NOMO-1 treated with dmso at 0.1 percent for 144 hours (cell line): ENCODE measurements around the gene PAQR8.
A peak's percentile ranks its signal among the peaks of the same experiment; 100 is the strongest.
"Not testable (repeated sequence)": the region's sequence is repeated elsewhere in the genome, so short reads cannot be mapped to it uniquely, and the experiment has no call there.

Experiments
- DNase-seq: peaks from one replicate; lab custom pipeline; 2025; ENCODE audit not compliant: unreplicated experiment; lab: John Stamatoyannopoulos, UW

PAQR8 gene

DNA sequence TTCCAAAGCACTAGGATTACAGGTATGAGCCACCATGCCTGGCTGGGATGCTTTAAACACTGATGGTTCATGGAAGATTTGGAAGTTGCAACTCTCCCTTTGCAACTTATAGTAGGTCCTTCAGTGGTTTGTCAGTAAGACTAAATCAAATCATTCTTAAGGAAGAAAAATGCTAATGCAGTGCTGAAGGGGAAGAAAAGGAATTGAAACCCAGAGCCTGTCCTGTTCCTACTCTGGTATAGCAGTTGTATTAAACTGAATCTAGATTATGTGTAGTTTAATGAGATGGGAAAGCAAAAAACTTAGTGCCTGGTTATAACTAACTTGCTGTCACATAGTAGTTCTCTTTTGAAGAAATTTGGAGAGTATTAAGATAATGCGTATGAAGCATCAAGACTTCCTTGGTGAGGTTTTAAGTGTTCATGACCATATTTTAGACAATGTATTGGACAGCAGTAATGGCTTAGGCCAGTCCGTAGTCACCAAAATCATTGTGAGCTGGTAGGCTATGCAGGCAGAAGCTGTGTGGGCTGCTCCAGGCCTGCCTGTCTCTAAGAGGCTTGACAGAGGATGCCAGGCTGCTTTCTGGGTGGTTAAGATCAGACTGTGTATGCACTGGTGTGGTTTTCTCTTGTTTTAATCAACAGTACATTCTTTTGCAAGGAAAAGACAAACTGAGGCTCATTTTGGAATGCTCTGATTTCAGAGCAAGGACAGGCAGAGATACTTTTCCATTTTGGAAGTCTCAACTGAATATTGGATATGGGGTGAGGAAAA is 14.0 kb downstream of the PAQR8 start:
- no peak for DNase-seq

GRCh38 chr6:52376763-52377162 is 14.8 kb downstream of the PAQR8 start:
- DNase-seq, result no peak

DNA sequence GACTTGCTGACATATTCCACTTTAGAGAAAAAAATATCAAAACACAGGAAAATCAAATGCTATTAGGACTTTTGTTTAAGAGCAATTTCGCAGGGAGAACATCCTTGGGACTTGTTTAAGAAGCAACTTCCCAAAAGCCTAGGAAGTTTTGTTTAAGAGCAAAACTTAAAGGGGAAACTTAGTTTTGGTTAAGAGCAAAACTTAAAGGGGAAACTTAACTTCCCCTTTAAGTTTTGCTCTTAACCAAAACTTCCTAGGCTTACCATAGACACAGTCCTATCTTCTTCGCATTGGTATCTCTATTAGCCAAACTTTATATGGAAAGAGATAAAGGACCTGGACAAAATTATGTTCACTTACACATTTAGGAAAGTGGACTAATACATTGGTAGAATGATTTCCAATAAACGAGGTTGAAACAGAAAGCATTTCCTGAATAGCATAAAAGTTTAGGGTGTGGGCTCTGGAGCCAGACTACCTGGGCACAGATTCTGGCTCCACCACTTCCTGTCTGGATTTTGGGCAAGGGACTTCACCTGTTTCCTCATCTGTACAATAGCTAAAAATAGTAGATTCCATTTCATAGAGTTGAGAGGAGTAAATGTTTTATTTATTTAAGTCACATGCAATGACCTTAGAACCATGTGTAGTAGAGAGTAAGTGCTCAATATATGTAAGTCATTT is 15.7 kb downstream of the PAQR8 start:
- DNase-seq, result peak; percentile 15

GRCh38 chr6:52381249-52381648 is 19.3 kb downstream of the PAQR8 start:
- no peak for DNase-seq

DNA sequence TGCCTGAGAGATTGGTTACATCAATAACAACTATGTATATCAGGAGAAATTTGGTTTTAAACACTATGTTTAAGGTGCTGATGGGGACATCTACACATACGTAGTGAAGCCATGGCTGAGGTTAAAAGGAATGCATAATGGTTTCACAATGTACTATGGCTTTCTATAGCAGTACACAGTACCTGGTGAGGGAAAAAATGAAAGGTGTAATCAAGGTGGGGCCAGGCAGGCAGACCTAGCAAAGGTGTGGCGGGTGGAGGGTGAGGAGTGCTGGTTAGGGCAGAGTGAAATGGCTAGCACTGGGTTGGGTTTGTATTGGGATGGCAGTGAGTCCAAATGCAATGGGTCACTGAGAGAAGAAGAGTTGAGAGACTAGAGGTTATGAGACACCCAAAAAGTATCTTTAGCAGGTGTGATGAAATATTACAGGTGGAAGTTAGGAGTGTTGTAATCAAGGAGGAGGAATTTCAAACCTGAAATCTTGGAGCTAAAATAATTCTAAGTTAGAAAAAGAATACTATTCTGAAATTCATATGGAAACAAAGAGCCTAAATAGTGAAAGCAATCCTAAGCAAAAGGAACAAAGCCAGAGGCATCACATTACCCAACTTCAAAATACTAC is 22.3 kb downstream of the PAQR8 start:
- no peak for DNase-seq

GRCh38 chr6:52385074-52385473 is 23.1 kb downstream of the PAQR8 start:
- no peak for DNase-seq

- DNase-seq, result not testable (repeated sequence)
These were observed 26.2 kb downstream of the PAQR8 start for GRCh38 chr6:52388119-52388518.

DNA sequence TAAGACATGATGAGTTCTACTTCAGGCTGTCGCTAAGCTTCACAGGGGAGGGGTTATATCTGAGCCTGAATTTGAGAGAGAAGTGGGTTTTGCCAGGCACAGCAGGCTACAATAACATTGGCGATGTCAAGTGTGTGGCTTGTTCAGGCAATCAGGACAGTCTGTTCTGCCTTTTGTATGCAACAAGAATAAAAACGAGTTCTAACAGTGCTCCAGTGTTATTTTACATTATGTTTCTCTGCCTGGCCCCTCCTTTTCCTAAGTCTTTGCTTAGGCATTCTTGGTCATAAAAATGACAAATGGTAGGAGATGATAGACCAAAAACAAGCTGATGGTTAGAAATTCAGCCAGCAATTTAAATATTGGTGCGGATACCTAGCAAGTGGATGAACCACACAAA is 26.8 kb downstream of the PAQR8 start:
- DNase-seq, result no peak

DNA sequence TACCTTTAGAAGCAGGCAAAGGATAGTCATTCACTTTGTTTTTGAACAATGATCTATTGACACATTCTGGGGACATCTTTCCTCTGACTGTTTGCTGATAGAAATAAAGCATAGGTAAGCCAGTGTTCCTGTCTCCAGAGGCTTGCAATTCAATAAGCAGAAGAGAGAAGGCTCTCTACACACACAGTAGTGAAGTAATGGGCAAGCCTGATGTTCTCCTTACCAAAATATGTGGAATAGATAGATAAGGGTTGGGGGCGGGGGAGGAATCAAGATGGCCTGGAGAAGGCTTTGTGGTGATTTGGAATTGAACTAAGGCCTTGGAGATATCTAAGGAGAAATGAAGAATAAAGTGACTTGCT is 27.3 kb downstream of the PAQR8 start:
- DNase-seq, result no peak

- peak; percentile 50 for DNase-seq
These were observed 27.8 kb downstream of the PAQR8 start for GRCh38 chr6:52389626-52390360.

DNA sequence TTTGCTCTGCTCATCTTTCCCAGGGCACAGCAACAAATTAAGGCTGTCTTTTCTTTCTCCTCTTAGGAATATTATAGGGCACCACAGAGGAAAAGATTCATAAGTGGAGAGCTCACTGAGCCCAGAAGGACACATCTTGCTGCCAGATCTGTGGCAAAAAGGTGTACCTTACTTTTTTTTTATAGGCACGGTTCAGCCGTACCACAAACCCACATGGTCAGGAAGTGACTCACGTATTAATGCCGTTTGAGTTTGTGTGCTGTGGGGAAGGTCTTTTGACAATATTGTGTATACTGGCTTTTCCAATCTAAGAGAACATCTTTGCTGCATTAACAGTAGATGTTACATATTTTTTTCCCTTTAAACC is 28.4 kb downstream of the PAQR8 start:
- peak; percentile 75 for DNase-seq

DNA sequence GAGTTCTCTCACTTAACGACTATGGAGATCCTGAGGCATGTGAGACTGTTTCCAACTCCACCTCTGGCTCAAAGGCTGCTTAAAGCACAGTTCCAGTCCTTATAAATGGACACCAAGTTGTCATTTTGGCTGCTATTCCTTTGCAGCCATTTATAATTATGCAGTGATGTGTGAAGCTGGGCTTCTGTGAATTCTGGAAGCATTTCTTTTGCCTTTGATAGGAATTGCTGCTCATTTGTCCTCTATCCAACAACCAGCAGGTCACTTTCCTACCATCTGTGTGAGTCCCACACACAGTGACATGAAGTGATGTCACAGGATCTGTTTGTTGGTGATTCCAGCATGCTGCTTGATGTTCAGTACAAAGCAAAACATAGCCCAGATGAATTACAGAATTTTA is 29.6 kb downstream of the PAQR8 start:
- DNase-seq, result no peak

DNA sequence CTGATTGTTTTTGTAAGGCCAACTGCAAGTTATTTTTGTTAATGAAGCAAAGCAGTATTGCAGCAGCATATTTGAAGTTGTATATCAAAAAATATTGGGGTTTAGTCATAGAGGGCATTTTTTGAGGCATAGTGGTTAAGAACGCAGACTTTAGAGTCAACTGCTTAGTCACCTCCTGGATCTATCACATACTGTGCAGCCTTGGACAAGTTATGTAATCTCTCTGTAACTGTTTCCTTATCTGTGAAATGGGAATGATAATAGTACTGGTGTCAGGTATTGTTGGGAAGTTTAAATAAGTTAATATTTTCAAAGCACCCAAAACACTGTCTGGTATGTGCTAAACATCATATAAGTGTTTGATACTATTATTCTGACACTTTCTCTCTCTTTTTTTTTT is 31.0 kb downstream of the PAQR8 start:
- DNase-seq, result no peak

DNA sequence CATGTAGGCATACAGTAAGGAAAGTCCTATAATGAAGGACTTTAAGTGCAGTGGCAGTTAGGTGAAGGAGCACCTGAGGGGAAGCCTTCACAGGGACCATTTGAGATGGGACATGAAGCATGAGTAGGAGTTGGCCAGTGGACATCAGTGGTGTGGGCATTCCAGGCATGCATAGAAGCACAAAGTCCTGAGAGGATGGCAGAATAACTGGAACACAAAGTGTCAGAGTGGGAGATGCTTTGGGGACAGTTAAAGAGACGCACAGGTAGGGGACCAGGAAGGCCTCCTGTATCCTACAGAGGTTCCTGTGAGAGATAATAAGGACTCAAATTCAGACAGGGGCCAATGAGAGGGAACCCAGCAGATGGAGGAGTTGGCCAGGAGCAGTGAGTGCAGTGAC is 31.8 kb downstream of the PAQR8 start:
- no peak for DNase-seq

- no peak for DNase-seq
These were observed 32.3 kb downstream of the PAQR8 start for GRCh38 chr6:52394251-52394666.

GRCh38 chr6:52395969-52396368 is 34.0 kb downstream of the PAQR8 start:
- DNase-seq, result no peak

DNA sequence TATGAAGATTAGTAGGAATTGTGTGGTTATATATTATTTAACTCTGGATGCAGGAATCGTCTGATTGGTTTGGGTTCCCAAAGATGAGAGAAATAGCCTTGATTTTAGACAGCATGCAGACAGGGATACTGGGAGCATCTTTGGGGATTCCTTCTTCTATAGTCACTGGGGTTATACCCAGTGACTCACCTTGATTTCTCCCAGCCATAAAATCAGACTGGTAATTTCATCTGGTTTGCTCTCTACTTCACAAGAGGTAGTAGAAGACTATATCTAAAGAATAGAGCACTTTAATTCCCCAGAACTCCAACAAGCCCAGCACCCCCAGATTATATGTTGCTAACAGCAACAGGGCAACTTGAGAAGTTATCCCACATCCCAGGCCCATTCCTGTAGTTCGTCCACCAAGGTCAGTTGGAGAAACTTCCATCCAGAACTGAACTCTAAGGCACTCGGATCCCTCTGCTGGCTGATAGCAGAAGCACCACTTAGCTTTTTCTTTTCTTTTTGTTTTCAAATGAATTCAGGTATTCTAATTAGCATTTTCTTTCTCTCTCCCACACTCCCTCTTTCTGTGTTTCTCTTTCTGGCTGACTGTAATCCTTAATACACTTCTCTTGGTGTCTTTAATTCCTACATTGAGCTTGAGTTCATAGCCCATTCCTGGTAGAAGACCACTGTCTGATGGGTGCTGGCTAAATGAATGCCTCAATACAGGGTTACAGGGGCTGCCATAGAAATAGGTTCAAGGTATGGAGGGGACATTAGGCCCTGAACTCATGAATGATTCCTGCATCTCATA is 37.8 kb downstream of the PAQR8 start:
- DNase-seq, result no peak

DNA sequence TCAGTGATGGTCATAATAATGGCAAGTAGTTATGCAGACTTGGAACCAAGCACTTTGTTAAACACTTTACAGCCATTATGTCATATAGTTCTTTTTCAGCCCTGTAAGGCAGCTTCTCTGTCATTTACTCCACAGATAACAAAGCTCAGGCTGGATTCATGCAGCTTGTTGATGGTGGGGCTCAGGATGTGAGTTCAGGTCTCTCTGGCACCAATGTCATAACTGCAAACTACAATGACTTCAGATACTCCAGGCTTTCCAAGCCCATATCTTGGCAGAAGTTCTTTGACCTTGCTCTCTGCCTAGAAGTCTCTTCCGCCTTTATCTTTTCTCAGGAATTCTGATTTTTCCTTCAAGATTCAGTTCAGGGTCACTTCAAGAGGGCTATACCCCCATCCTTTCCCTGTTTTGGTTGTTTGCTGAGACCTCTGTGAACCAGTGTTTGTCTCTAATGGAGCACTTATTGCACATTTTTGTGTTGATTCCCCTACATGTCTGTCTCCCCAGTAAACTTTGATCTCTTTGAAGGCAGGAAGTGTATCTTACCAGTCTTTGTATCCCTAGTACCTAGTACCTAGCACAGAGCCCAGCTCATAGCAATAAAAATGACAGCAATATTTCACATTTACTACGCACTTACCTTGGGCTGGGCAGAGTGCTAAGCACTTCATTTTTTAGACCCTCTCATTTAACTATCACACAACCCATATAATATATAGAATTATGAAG is 38.5 kb downstream of the PAQR8 start:
- no peak for DNase-seq

- DNase-seq, result no peak
These were observed 41.1 kb downstream of the PAQR8 start for GRCh38 chr6:52403086-52403485.

- DNase-seq, result no peak
These were observed 41.7 kb downstream of the PAQR8 start for GRCh38 chr6:52403627-52404026.
